Epithelial cell of proximal tubule (primary cell): ENCODE measurements around the gene ZNF211. TPM values are rescaled to one million over a fixed set of nuclear protein-coding genes. Genes with fewer than 3 reads are reported as not detected.
A peak's percentile ranks its signal among the peaks of the same experiment; 100 is the strongest.

Experiments
- DNase-seq: peaks from one replicate; pipeline ENCODE4 v3.0.0-alpha.2; 2011; ENCODE audit warnings: low read depth
- H3K4me3 ChIP-seq: 2 replicates; pipeline ENCODE4 v1.5.1; 2011; ENCODE audit warnings: low read depth, mild to moderate bottlenecking, low read length
- total RNA-seq: library from RNA; depleted of rRNA; stranded (reverse); fragments of >200 nt; gene quantifications from 2 replicates; pipeline ENCODE4 v1.2.3, GENCODE V29; 2015
- TF ChIP-seq, protein P1 (sequence below): conservative IDR thresholded peaks from 2 replicates; pipeline ENCODE4 v1.5.1; 2012; ENCODE audit warnings: low read depth, mild to moderate bottlenecking, low read length

ZNF211 gene
- total RNA-seq, 1 donor from 2014 or later = 6.6 TPM

DNA sequence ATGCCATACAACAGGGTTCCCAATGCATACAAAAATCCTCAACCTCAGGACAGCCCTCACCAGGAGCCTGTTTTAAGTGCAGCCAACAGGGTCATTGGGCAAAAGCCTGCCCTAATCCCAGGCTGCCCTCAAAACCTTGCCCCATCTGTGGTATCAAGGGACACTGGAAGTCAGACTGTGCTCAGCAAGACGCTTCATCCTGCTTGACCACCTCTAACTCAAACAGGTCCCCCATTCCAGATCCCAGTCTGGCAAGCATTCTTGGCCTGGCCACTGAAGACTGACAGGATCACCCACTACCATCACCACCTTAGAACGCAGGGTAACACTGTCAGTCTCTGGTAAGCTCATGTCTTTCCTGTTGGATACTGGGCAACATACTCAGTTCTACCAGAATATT is 20.7 kb downstream of the ZNF211 start:
- TF ChIP-seq, protein P1, sequence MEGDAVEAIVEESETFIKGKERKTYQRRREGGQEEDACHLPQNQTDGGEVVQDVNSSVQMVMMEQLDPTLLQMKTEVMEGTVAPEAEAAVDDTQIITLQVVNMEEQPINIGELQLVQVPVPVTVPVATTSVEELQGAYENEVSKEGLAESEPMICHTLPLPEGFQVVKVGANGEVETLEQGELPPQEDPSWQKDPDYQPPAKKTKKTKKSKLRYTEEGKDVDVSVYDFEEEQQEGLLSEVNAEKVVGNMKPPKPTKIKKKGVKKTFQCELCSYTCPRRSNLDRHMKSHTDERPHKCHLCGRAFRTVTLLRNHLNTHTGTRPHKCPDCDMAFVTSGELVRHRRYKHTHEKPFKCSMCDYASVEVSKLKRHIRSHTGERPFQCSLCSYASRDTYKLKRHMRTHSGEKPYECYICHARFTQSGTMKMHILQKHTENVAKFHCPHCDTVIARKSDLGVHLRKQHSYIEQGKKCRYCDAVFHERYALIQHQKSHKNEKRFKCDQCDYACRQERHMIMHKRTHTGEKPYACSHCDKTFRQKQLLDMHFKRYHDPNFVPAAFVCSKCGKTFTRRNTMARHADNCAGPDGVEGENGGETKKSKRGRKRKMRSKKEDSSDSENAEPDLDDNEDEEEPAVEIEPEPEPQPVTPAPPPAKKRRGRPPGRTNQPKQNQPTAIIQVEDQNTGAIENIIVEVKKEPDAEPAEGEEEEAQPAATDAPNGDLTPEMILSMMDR = no peak
- no peak overlapping the region for H3K4me3 ChIP-seq
- DNase-seq = no peak

DNA sequence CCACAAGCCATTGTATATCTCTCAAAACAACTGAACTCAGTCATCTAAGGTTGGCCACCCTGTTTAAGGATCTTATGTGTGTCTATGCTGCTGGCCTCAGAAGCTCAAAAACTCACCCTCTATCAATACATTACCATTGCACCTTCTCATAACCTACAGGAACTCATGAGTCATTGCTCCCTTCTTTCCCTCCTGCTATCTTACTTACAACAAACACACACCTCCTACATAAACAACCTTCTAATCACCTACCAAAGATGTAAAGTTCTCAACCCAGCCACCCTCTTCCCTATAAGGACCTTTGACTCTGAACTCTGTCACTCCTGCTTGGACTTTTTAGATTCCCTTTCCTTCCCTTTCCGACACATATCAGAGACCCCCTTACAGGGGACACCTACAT is 22.5 kb downstream of the ZNF211 start:
- TF ChIP-seq, protein P1 = no peak
- DNase-seq = no peak
- H3K4me3 ChIP-seq = no peak overlapping the region

DNA sequence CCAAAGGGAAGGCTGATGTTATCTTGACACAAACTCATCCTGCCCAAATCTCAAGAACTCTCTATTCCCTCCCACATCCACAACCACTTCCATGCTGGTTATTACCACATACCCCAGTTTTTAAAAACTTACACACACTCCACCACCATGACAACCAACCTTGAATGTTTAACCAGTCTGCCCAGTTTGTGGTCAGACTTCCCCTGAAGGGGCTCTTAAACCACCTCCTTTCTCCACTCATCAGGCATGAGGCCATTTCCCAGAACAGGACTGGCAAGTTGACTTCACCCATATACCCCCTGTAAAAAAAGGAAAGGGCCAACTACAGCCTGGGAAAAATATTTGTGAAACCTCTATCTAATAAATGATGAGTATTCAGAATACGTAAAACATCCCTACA is 23.4 kb downstream of the ZNF211 start:
- no peak overlapping the region for H3K4me3 ChIP-seq
- no peak for DNase-seq
- TF ChIP-seq, protein P1 = no peak

DNA sequence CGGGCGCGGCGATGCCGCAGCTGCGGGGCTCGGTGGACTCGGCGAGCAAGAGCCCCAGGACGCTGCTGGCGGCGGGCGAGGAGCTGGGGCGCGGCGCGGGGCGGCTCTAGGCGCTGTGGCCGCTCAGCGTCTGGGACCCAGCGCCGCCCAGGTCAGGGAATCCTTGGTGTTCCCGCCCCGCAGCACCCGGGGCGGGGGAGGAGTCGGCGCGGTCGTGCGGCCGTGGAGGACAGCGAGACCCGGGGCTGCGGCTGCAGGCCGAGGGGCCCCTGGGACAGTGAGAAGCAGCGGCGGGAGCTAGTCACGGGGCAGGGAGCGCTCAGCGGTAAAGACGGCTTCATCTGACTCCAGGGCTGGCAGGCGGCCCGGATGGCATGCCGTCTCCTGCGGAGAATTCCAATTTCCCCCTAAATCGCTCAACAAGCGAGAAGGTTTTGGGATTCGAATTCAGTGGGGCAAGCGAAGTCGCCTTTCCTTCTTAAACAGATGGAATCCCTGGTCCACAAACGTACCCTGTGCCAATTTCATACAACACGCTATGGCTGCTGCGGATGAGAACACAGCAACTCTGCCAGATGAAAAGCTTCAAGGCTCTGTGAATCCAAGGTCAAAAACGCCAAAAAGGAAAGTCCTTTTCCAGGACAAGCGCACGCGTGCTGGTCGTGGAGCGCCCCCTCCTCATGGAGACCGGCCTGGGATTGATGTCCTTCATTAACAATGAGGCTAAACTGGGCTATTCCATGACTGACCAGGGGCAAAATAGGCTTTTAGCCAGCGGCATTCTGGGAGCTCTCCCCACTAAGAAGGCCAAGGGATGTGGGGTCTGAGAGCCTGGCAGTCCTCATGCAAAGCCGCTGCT is 31.5 kb downstream of the ZNF211 start:
- TF ChIP-seq, protein P1 = no peak
- H3K4me3 ChIP-seq = peak overlapping the region; percentile 65
- DNase-seq = no peak

DNA sequence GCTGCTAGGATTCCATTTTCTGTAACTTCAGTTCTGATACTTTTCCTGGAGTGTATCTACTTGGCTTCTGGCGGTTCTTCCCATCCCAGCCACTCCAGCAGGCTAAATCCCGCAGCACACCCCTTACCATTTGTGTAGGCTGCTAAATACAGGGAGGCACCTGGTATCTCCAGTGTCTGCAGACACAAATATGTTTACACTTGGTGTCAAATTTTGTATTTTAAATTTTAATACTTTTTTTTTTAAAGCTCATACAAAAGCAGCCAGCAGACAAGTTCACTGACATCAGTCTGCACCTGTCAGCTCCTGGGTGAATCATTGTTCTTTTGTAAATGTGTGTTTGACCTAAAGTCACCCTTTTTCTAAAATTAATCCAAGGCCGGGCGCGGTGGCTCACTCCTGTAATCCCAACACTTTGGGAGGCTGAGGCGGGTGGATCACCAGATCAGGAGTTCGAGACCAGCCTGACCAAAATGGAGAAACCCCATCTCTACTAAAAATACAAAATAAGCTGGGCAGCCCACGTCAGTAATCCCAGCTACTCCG is 32.4 kb downstream of the ZNF211 start:
- TF ChIP-seq, protein P1 = no peak
- DNase-seq = no peak
- no peak overlapping the region for H3K4me3 ChIP-seq

DNA sequence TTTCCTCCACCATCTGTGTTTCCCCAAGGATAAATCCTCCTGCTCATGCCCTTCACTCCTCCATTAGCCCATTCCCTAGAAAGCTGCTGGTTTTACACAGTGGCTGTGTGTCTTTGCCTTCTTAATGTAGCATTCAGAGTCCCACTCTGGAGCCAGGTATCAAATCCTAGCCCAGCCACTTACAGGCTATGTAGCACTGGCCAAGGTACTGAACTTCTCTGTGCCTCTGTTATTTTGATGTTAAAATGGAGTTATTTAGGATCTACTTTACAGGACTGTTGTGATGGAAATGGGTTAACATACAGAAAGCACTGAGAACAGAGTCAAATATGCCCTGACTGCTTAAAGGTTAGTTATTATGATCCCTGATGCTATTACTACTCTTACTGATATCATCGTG is 34.3 kb downstream of the ZNF211 start:
- DNase-seq = no peak
- no peak overlapping the region for H3K4me3 ChIP-seq
- TF ChIP-seq, protein P1 = no peak

DNA sequence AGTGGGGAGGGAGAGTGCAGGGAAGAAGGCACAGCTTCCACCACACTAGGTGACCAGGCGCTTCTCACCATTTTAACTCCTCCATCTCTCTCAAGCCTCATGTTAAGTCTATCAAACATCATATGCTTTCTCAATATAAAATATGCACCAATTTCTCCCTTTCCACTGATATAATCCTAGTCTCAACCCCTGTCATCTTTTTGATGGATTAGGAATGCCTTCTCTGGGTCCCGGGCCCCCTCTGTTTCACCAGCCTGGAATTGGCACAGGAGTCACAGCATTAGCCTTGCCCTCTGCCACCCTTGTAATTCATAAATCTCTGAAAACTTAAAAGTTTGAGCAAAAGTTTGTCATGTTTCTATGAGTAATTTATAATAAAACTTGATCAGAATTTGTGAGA is 35.7 kb downstream of the ZNF211 start, which contains the start of gene ZSCAN4:
Gene ZSCAN4 (plus strand): TSS at position 301 of the 400 bp plus-strand sequence. CDS start 7,211 bp downstream, outside the sequence.
- no peak within 1 kb of the TSS for H3K4me3 ChIP-seq
- no peak for DNase-seq
- TF ChIP-seq, protein P1 = no peak
